ENCODE measurements around the gene VAPA.

- no peak for TF ChIP-seq CTCF (IDR thresholded peaks at IDR 0.05; ENCODE audit: extremely low read depth in 1 of 2, insufficient read depth in 1 of 2, low read depth in 1 of 2, low read length in 2 of 2)
- TF ChIP-seq EZH2 (IDR thresholded peaks at IDR 0.05; ENCODE audit: borderline replicate concordance, low read depth, low read length, severe bottlenecking) = no peak
- TF ChIP-seq POLR2AphosphoS5 (IDR thresholded peaks at IDR 0.05; ENCODE audit: insufficient read depth, low read depth, low read length) = no peak
- TF ChIP-seq, protein P1, sequence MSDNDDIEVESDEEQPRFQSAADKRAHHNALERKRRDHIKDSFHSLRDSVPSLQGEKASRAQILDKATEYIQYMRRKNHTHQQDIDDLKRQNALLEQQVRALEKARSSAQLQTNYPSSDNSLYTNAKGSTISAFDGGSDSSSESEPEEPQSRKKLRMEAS (IDR thresholded peaks at IDR 0.05; ENCODE audit: insufficient read depth, insufficient read length) = no peak
- no peak for TF ChIP-seq POLR2A (IDR thresholded peaks at IDR 0.05; ENCODE audit: low read depth, low read length)
- TF ChIP-seq FOS (IDR thresholded peaks at IDR 0.05; ENCODE audit: borderline replicate concordance, insufficient read depth, low read length) = no peak
- no peak for TF ChIP-seq MYC (IDR thresholded peaks at IDR 0.05; ENCODE audit: low read depth, low read length)
- no peak for TF ChIP-seq GATA2 (IDR thresholded peaks at IDR 0.05; ENCODE audit: insufficient read depth, insufficient read length, low read depth, low read length)
- no peak for TF ChIP-seq JUN (IDR thresholded peaks at IDR 0.05; ENCODE audit: borderline replicate concordance, insufficient read depth, insufficient read length, low read depth)
These were observed 45.1 kb downstream of the VAPA start for GRCh38 chr18:9958861-9959399.
